ENCODE data around the gene GPC3.
"Not testable (repeated sequence)": the region's sequence is repeated elsewhere in the genome, so short reads cannot be mapped to it uniquely, and the experiment has no call there.

Gene GPC3

DNA sequence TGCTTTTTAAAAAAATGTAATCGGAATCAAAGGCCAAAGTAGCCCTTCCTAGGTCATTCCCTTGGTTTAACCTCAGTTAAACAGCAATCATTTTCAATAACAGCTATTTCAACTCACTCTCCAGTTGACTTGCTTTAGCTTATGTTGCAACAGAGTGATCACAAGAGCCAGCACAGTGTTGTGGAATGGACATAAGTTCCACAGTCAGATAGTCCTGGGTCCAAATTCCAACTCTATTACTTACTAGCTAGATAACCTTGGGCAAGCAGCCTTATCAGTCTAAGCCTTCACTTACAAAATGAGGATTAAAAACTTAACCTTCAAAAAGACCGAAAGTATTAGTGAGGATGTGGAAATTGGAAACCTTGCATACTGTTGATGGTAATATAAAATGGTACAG lies 9.2 kb upstream of the GPC3 start:
- no peak for DNase-seq

- no peak for DNase-seq
Observed at GRCh38 chrX:133992882-133993281, 7.5 kb upstream of the GPC3 start.

DNA sequence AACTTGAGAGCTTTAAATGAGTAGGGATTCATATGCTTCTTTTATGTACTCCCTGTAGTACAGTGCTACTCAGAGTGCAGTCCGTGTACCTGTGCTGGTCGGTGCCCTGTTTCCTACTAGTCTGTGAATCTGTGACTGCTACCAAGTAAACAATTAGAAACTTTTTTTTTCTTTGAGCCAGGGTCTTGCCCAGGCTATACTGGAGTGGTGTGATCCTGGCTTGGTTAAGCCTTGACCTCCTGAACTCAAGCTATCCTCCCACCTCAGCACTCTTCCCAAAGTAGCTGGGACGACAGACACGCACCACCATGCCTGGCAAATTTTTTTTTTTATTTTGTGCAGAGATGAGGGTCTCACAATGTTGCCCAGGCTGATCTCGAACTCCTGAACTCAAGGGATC lies 6.4 kb upstream of the GPC3 start:
- no peak for DNase-seq

DNA sequence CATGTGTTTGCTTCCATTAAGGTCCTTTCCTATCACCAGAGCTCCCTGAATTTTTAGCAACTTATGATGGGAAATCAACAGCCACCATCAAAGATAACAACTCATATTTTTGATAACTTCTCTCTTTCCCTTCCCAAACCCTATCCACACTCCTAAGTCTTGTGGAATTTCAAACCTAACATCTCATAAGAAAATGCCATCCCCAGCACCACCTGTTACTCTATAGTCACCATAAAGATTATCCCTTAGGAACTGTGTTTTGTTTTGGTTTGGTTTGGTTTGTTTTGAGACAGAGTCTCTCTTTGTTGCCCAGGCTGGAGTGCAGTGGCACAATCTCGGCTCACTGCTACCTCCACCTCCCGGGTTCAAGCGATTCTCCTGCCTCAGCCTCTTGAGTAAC lies 5.7 kb upstream of the GPC3 start:
- not testable (repeated sequence) for DNase-seq

DNA sequence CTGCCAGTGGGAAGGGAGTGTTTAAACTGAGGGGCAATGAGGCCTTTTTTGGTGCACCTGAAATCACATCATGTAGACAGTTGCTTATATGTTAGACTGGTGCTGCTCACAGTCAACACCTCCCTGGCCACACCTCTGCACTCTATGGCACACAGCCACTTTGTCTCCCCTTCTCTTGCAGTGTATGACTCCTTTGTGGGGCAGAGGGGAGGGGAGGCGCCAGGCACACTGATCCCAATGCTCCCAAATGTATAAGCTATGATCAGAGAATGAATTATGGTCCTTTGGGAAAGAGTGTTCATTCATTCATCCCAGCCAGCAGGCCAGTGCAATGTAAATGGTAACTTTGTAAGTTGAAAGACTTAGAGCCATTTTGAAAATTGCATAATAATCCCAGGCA lies 4.6 kb upstream of the GPC3 start:
- no peak for DNase-seq

DNA sequence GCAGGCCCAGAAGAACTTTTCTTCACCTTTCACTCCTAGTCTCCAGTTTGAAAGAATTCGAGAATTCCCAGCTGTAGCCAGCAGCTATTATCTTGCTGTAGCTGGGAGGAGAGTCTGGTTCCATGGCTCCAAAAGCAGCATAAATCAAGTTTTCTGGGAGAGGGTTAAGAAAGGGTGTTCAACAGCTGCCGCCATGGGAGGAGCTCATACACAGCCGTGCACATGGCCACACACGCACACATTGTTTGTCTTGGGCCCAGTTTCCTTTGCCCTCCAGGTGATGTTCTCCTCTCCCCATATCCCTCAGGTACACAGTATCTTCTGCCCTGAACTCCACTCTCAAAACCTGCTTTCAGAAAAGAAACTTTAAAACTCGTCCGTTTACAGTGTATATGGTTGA lies 4.1 kb upstream of the GPC3 start:
- no peak for DNase-seq

GRCh38 chrX:133988010-133988409 lies 2.6 kb upstream of the GPC3 start:
- DNase-seq: no peak

DNA sequence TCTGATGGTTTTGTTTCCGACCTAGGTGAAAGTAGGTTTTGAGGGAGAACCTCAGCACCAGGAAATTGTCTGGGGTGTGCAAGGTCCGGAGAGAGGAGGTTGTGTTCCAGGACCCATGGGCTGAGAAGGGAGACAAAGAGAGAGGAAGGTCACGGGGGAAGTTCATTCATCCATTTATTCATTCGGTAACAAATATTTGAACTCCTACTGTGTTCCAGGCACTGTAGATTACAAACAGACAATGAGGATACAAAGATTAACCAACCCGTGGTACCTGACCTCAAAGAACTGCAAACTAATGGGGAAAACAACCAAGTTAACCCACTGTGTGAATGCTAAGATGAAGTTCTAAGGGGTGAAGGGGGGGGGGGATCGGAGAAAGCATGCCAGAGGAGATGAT lies 1.8 kb upstream of the GPC3 start:
- no peak for DNase-seq

DNA sequence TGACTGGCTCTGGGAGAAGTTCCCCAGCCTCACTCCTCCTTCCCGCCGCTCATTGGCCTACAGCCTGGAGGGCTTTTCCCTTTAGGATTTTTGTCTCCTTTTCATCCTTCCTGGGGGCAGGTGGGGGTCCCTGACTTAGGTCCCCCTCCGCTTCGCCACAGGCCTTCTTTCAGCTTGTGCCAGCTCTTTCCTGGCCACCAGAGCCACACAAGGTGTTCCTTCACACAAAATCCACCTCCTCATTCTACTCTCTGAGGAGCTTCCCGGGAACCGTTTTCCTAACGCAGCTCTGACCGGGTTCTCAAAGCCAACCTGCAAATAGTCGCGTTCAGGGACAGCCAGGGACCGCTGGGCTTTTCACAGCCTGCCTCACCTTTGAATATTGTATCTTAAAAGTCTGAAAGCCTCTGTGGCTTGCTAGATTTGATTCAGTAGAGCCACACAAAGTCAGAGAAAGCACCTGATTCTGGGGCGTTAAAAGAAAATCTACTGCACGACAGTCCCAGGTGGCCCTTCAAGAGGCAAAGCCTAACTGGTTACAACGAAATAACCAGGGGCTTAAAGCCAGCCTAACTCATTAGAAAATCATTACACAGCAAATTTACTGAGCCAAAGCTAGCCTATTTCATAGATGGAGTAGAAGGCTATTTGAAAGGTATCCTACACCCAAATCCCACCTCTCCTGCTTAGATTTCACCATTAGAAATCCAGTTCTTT lies 731 bp upstream of the GPC3 start:
- no peak for DNase-seq

GRCh38 chrX:133984857-133985163 lies 584 bp downstream of the GPC3 start:
- no peak for DNase-seq

DNA sequence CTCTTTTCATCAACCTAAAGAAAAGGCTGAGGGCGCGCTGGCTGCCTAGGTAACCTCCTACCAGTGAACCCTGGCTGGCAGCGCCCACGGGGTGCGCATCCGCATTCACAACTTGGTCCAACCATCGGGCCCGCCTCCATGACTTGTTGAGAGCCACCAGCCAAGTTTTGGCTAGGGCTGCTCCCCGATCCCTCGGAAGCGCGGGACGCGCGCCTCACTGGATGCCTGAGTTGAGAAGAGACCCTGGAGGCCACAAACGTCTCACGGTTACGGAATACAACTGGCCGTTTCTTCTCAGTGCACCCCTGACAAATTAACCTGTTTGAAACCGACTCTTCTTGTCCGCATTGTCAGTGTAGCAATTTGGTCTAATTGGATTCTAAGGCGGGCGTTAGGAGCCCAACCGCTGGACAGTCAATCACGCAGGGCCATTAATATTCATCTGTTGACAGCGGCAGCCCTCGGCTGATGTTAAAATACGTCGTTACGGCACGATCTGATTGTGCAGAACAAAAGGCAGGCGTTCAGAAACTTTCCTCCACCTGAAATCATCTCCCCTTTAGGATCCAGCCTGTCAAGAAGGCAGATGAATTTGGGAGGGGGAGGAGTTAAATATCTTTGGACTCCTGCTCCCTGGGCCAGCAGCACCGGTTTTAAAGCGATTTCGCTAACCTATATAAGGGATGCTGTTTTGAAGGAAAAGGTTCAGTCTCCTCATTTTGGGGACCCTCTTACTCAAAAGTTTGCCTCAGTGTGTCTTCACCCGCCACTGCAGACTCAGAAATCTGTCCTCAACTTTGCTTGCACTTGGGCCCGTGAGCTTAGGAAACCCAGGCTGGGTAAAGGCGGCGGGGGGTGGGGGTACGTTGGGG lies 1.2 kb downstream of the GPC3 start:
- DNase-seq: no peak

DNA sequence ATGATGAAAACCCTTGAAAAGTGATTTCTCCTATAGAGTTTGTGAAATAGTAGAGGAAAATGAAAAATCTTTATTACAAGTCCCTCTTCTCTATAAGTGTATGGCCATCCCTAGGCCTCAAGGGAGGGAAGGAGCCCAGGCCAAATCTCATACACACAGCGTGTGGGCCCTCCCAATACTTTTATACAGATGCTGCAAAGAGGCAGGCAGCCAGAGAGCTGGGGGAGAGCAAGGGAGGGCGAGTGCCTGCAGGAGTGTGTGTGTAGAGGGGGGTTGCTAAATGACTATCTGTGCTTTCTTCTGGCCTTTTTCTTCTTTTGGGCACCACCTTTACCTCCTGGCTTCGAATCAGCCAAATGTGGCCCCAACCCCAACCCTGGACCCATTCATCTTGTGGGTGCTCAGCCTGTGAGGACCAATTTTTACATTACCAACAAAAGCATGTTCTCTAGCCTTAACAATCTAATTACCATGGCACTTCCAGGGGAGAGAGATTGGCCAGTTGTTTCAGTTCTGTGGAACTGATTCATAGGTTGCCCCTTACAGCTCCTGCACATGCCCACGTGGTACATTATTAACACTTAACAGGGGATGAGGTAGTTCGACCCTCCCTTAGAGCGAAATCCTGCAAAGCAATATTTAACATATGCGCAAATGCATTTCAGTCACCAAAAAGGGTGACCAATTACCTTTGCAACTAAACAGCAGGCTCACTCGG lies 2.0 kb downstream of the GPC3 start:
- DNase-seq: peak; percentile 11

GRCh38 chrX:133981924-133982323 lies 3.5 kb downstream of the GPC3 start:
- no peak for DNase-seq

- DNase-seq: no peak
Observed at GRCh38 chrX:133980832-133981588, 4.4 kb downstream of the GPC3 start.

DNA sequence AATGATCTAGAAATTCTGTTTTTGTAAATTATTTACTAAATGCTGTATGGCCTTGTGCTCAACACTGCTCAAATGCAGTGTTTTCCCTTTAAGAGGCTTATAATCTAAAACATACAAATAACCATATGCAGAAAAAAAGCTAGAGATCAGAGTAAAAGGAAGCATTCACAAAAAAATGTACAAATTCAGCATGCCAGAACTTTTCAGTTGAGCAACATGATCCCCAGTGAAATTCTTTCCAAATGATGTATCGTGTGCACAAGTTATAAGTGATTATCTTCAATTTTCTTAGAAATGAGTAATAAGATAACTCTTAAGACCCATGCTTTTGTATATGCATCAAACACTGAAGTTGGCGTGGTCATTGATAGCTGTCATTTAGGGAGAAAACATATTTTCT lies 5.0 kb downstream of the GPC3 start:
- no peak for DNase-seq

- DNase-seq: no peak
Observed at GRCh38 chrX:133979641-133980230, 5.7 kb downstream of the GPC3 start.

DNA sequence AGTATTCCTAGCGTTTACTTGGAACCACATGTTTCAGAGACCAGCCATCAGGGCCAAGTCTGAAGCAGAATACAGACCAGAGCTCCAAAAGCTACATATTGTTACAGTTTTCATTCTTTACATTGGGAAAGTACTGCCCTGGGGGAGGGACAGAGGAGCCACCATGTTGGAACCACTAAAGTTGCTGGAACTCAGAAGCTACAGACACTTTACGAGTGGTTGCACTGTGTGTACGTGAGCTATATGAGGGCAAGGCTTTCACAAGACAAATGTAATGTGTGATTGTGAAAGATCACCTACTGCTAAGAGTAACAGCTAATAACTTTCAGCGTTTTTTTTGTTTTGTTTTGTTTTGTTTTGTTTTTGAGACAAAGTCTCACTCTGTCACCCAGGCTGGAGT lies 11.7 kb downstream of the GPC3 start:
- DNase-seq: no peak

DNA sequence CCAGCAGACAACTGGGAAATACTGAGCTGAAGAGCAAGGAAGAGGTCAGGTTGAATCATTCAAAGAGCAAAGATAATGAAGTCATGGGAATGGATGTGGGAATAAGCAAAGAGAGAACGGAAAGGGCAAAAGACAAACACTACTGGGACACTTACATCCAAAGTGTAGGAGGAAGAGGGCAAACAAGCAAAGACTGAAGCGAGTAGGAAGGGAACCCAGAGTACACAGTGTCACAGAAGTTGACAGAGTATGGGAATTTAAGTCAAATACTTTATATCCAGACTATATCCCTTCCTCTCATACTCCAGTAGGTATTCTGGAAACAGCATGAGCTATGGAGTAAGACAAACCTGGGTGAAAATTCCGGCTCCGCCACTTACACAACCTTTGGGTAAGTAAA lies 12.5 kb downstream of the GPC3 start:
- no peak for DNase-seq

DNA sequence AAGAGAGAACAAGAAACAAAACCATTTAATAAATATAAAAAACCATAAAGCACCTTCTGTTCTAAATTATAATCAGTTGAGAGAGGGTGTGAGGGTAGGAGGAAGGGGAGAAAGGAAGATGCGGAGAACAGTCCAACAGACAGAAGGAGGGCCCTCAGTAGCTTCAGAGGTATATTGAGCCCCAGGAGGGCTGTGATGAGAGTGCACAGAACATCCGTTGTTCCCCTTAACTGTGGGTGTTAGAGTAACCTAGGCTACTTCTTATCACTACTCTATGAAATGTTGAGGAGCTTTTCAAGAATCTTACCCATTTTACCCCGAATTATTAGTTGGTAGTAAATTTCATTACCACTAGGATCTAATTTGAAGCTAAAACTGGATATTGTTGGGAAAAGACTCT lies 13.8 kb downstream of the GPC3 start:
- no peak for DNase-seq

GRCh38 chrX:133970076-133970475 lies 15.3 kb downstream of the GPC3 start:
- DNase-seq: no peak

DNA sequence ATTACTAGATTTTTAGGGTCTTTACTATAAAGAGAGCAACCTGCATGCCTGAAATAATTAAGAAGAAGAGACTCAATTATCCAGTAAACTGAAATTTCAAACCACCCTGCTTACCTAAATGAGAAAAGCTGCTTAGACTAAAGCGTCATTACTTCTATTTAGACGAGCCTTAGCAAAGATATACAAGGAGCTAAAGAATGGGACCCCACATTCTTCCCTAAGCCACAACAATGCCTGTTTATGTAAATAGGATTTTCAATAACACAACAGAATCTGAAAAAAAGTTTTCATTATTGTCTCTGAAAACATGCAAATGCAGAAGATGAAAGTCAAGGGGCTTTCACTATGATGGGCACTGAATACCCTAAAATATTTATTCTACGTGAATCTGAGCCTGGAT lies 16.2 kb downstream of the GPC3 start:
- DNase-seq: no peak

- DNase-seq: no peak
Observed at GRCh38 chrX:133968109-133968508, 17.3 kb downstream of the GPC3 start.

DNA sequence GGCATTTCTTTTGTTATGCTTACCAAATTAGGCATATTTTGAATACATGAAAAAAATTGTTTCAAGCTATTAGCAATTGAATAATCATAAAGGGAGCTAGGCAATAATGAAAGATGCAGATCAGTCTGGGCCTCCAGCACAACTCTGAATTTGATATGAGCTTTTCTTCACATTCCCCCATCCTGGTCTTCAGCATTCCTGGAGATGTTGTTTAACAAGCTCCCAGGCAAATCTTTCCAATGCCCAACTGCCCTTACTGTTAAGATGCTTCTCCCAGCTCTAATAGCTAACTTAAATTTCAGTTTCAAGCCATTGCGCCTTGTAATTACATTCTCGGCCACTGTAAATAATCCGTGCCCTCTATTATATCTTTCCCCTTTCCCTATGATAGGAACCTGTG lies 19.2 kb downstream of the GPC3 start:
- no peak for DNase-seq

All from NCI-H446 treated with DMSO at 0.1 percent for 48 hours (cell line).